ENCODE measurements around the gene LMLN.
"Not testable (repeated sequence)": the region's sequence is repeated elsewhere in the genome, so short reads cannot be mapped to it uniquely, and the experiment has no call there.

LMLN gene

GRCh38 chr3:198032039-198032936 lies 72.3 kb downstream of the LMLN start:
- Histone ChIP-seq H3K27me3 (ENCODE audit: control insufficient read depth, insufficient read depth, low read length) (no peaks in the 10 kb centered on the region), H3K4me3 (ENCODE audit: low read length) (no peak overlapping the region), H3K4me1 (ENCODE audit: control insufficient read depth, insufficient read depth, low read length) (no peaks in the 10 kb centered on the region), H3K9ac (ENCODE audit: low read length) (no peak overlapping the region), H3K9me3 (ENCODE audit: control insufficient read depth, low read length) (no peaks in the 10 kb centered on the region), H3K36me3 (ENCODE audit: control insufficient read depth, insufficient read depth, low read length) (no peaks in the 10 kb centered on the region)

- Histone ChIP-seq H3K27me3 (ENCODE audit: control insufficient read depth, insufficient read depth, low read length) (no peaks in the 10 kb centered on the region), H3K4me1 (ENCODE audit: control insufficient read depth, insufficient read depth, low read length) (no peaks in the 10 kb centered on the region), H3K4me3 (ENCODE audit: low read length) (no peak overlapping the region), H3K36me3 (ENCODE audit: control insufficient read depth, insufficient read depth, low read length) (no peaks in the 10 kb centered on the region), H3K9ac (ENCODE audit: low read length) (no peak overlapping the region), H3K9me3 (ENCODE audit: control insufficient read depth, low read length) (no peaks in the 10 kb centered on the region)
These were observed 83.1 kb downstream of the LMLN start for GRCh38 chr3:198043119-198043518.

- no peaks in the 10 kb centered on the region for H3K4me1 ChIP-seq (ENCODE audit: control insufficient read depth, insufficient read depth, low read length)
- no peak overlapping the region for H3K4me3 ChIP-seq (ENCODE audit: low read length)
- H3K27me3 ChIP-seq (ENCODE audit: control insufficient read depth, insufficient read depth, low read length) = no peaks in the 10 kb centered on the region
- no peak overlapping the region for H3K9ac ChIP-seq (ENCODE audit: low read length)
- no peaks in the 10 kb centered on the region for H3K36me3 ChIP-seq (ENCODE audit: control insufficient read depth, insufficient read depth, low read length)
- no peaks in the 10 kb centered on the region for H3K9me3 ChIP-seq (ENCODE audit: control insufficient read depth, low read length)
These were observed 86.3 kb downstream of the LMLN start for GRCh38 chr3:198046120-198046857.

- no peaks in the 10 kb centered on the region for H3K36me3 ChIP-seq (ENCODE audit: control insufficient read depth, insufficient read depth, low read length)
- H3K4me1 ChIP-seq (ENCODE audit: control insufficient read depth, insufficient read depth, low read length) = no peaks in the 10 kb centered on the region
- no peak overlapping the region for H3K9ac ChIP-seq (ENCODE audit: low read length)
- H3K4me3 ChIP-seq (ENCODE audit: low read length) = no peak overlapping the region
- no peaks in the 10 kb centered on the region for H3K27me3 ChIP-seq (ENCODE audit: control insufficient read depth, insufficient read depth, low read length)
- no peaks in the 10 kb centered on the region for H3K9me3 ChIP-seq (ENCODE audit: control insufficient read depth, low read length)
These were observed 88.4 kb downstream of the LMLN start for GRCh38 chr3:198048445-198048844.

- no peaks in the 10 kb centered on the region for H3K4me1 ChIP-seq (ENCODE audit: control insufficient read depth, insufficient read depth, low read length)
- no peaks in the 10 kb centered on the region for H3K36me3 ChIP-seq (ENCODE audit: control insufficient read depth, insufficient read depth, low read length)
- H3K4me3 ChIP-seq (ENCODE audit: low read length) = no peak overlapping the region
- H3K9ac ChIP-seq (ENCODE audit: low read length) = no peak overlapping the region
- H3K9me3 ChIP-seq (ENCODE audit: control insufficient read depth, low read length) = no peaks in the 10 kb centered on the region
- H3K27me3 ChIP-seq (ENCODE audit: control insufficient read depth, insufficient read depth, low read length) = no peaks in the 10 kb centered on the region
These were observed 91.8 kb downstream of the LMLN start for GRCh38 chr3:198051836-198052235.

- not testable (repeated sequence) for H3K27me3 ChIP-seq (ENCODE audit: control insufficient read depth, insufficient read depth, low read length); H3K36me3 ChIP-seq (ENCODE audit: control insufficient read depth, insufficient read depth, low read length); H3K4me3 ChIP-seq (ENCODE audit: low read length); H3K4me1 ChIP-seq (ENCODE audit: control insufficient read depth, insufficient read depth, low read length); H3K9ac ChIP-seq (ENCODE audit: low read length); H3K9me3 ChIP-seq (ENCODE audit: control insufficient read depth, low read length)
These were observed 93.4 kb downstream of the LMLN start for GRCh38 chr3:198053462-198053861.

GRCh38 chr3:198061119-198062067 lies 101.4 kb downstream of the LMLN start:
- H3K27me3 ChIP-seq (ENCODE audit: control insufficient read depth, insufficient read depth, low read length) = peaks cover 5% of the 10 kb centered on the region
- no peaks in the 10 kb centered on the region for H3K4me1 ChIP-seq (ENCODE audit: control insufficient read depth, insufficient read depth, low read length)
- H3K4me3 ChIP-seq (ENCODE audit: low read length) = no peak overlapping the region
- no peaks in the 10 kb centered on the region for H3K9me3 ChIP-seq (ENCODE audit: control insufficient read depth, low read length)
- no peak overlapping the region for H3K9ac ChIP-seq (ENCODE audit: low read length)
- H3K36me3 ChIP-seq (ENCODE audit: control insufficient read depth, insufficient read depth, low read length) = no peaks in the 10 kb centered on the region

GRCh38 chr3:198062068-198062465 lies 102.0 kb downstream of the LMLN start:
- H3K27me3 ChIP-seq (ENCODE audit: control insufficient read depth, insufficient read depth, low read length) = peaks cover 5% of the 10 kb centered on the region
- no peak overlapping the region for H3K4me3 ChIP-seq (ENCODE audit: low read length)
- no peaks in the 10 kb centered on the region for H3K36me3 ChIP-seq (ENCODE audit: control insufficient read depth, insufficient read depth, low read length)
- H3K9me3 ChIP-seq (ENCODE audit: control insufficient read depth, low read length) = no peaks in the 10 kb centered on the region
- no peak overlapping the region for H3K9ac ChIP-seq (ENCODE audit: low read length)
- no peaks in the 10 kb centered on the region for H3K4me1 ChIP-seq (ENCODE audit: control insufficient read depth, insufficient read depth, low read length)

- H3K4me1 ChIP-seq (ENCODE audit: control insufficient read depth, insufficient read depth, low read length) = no peaks in the 10 kb centered on the region
- no peaks in the 10 kb centered on the region for H3K9me3 ChIP-seq (ENCODE audit: control insufficient read depth, low read length)
- H3K36me3 ChIP-seq (ENCODE audit: control insufficient read depth, insufficient read depth, low read length) = no peaks in the 10 kb centered on the region
- no peak overlapping the region for H3K9ac ChIP-seq (ENCODE audit: low read length)
- H3K27me3 ChIP-seq (ENCODE audit: control insufficient read depth, insufficient read depth, low read length) = peaks cover 5% of the 10 kb centered on the region
- no peak overlapping the region for H3K4me3 ChIP-seq (ENCODE audit: low read length)
These were observed 104.4 kb downstream of the LMLN start for GRCh38 chr3:198064420-198064819.

- Histone ChIP-seq H3K27me3 (ENCODE audit: control insufficient read depth, insufficient read depth, low read length) (no peaks in the 10 kb centered on the region), H3K9ac (ENCODE audit: low read length) (no peak overlapping the region), H3K36me3 (ENCODE audit: control insufficient read depth, insufficient read depth, low read length) (no peaks in the 10 kb centered on the region), H3K9me3 (ENCODE audit: control insufficient read depth, low read length) (no peaks in the 10 kb centered on the region), H3K4me1 (ENCODE audit: control insufficient read depth, insufficient read depth, low read length) (no peaks in the 10 kb centered on the region), H3K4me3 (ENCODE audit: low read length) (no peak overlapping the region)
These were observed 105.9 kb downstream of the LMLN start for GRCh38 chr3:198065897-198066296.

- Histone ChIP-seq H3K36me3 (ENCODE audit: control insufficient read depth, insufficient read depth, low read length) (no peaks in the 10 kb centered on the region), H3K4me3 (ENCODE audit: low read length) (no peak overlapping the region), H3K4me1 (ENCODE audit: control insufficient read depth, insufficient read depth, low read length) (no peaks in the 10 kb centered on the region), H3K9me3 (ENCODE audit: control insufficient read depth, low read length) (no peaks in the 10 kb centered on the region), H3K27me3 (ENCODE audit: control insufficient read depth, insufficient read depth, low read length) (no peaks in the 10 kb centered on the region), H3K9ac (ENCODE audit: low read length) (no peak overlapping the region)
These were observed 107.4 kb downstream of the LMLN start for GRCh38 chr3:198067416-198067815.

Data from mucosa of stomach (tissue), 1 donor.